Sigmoid colon (tissue), 7 donors: ENCODE measurements around the gene ZNF202. TPM values are rescaled to one million over a fixed set of nuclear protein-coding genes. Genes with fewer than 3 reads are reported as not detected.

Source experiments
- DNase-seq: peaks from one replicate; pipeline ENCODE4 v3.0.0-alpha.2; 2019
- H3K27ac ChIP-seq, 4 donors: fragments of 200-600 bp; sonication (generic); one replicate each; pipeline ENCODE4 v1.5.1; 2016 to 2019; ENCODE audit warnings: mild to moderate bottlenecking in 1 of 4
- H3K27me3 ChIP-seq, 3 donors: fragments of 200-600 bp; sonication (generic); one replicate each; pipeline ENCODE4 v1.5.1; 2019; ENCODE audit warnings: mild to moderate bottlenecking in 1 of 3
- H3K36me3 ChIP-seq, 4 donors: fragments of 200-600 bp; sonication (generic); one replicate each; pipeline ENCODE4 v1.5.1; 2016 to 2019
- H3K4me1 ChIP-seq, 4 donors: fragments of 200-600 bp; sonication (generic); one replicate each; pipeline ENCODE4 v1.5.1; 2017 to 2019
- H3K4me3 ChIP-seq, 4 donors: fragments of 200-600 bp; sonication (generic); one replicate each; pipeline ENCODE4 v1.5.1; 2017 to 2019; ENCODE audit warnings: mild to moderate bottlenecking in 2 of 4, moderate library complexity in 1 of 4
- H3K9me3 ChIP-seq, 4 donors: fragments of 200-600 bp in 3 of 4; sonication (generic) in 3 of 4; one replicate each; pipeline versions ENCODE4 v1.5.1 to v1.6.1; 2013 to 2019
- EP300 ChIP-seq, 4 donors: sonication (generic); formaldehyde crosslinking; IDR thresholded peaks; one replicate each; pipeline ENCODE4 v1.6.1; 2017; ENCODE audit warnings: antibody characterized with exemption in 4 of 4
- POLR2A ChIP-seq, 2 donors: fragments of 450-650 bp; IDR thresholded peaks; one replicate each; pipeline ENCODE4 v1.6.1; 2016; ENCODE audit warnings: antibody characterized with exemption in 2 of 2, mild to moderate bottlenecking in 2 of 2, moderate library complexity in 2 of 2
- POLR2AphosphoS5 ChIP-seq, 4 donors: sonication (generic); formaldehyde crosslinking; IDR thresholded peaks; one replicate each; pipeline ENCODE4 v1.6.1; 2017; ENCODE audit warnings: antibody characterized with exemption in 4 of 4
- WGBS, 2 donors: extraction: QIAGEN DNeasy Blood & Tissue Kit; methylation state at CpG; one replicate each; pipeline ENCODE4 v1.1.7; 2013; 5-methylcytosine and 5-hydroxymethylcytosine counted together
- intact Hi-C: fragments of 100-400 bp; cut with DNase I; formaldehyde crosslinking; loops from one replicate; pipeline ENCODE4 v1.15.1; 2023
- polyA plus RNA-seq, 3 donors: library from polyadenylated mRNA; stranded (reverse); fragments of 200-250 nt; gene quantifications; one replicate each; pipeline ENCODE4 v1.2.3, GENCODE V29; 2013
- total RNA-seq, 4 donors: library from RNA; depleted of rRNA; stranded (reverse); fragments of >200 nt; gene quantifications; one replicate each; pipeline ENCODE4 v1.1.0, GENCODE V29; 2016
- TF ChIP-seq, protein P1 (sequence below), 4 experiments: fragments of 450-650 bp in 3 of 4; fragments of 200-600 bp in 1 of 4; IDR thresholded peaks; one replicate each; pipeline ENCODE4 v1.5.1; 2016 to 2019; ENCODE audit warnings: antibody characterized with exemption in 4 of 4, mild to moderate bottlenecking in 3 of 4, moderate library complexity in 2 of 4
- donor health status: healthy with polysubstance abuse.
- donor health status: Bipolar disorder and iron deficiency.
- donor health status: healthy.

The ZNF202 gene
- total and polyA plus RNA-seq, 7 donors = 1.2 to 8.1 (median 6.3) TPM

DNA sequence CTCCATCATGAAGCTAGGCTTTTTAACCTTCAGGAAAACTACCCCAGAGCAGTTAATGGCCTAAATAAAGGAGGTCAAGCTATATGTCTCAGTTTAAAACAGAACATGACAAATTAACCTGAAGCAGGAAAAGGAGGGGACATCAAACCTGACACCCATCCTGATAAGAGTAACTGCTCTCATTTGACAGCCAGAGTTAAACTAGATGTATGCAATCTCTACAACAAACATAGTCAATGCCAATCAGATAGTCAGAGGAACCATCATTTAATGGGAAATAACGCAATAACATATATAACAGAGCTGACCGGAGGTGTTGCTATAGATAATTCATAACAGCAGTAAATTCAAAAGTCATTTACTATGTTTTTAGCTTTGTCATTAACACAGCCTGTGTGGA, 3.1 kb downstream of the ZNF202 start:
- H3K36me3 ChIP-seq = peaks cover 0 to 19% (median 0%) of the 10 kb centered on the region in 4 donors
- intact Hi-C loops = no loop called here
- H3K27me3 ChIP-seq = no peaks in the 10 kb centered on the region
- TF ChIP-seq POLR2A (IDR thresholded peaks at IDR 0.05) (no peak), POLR2AphosphoS5 (IDR thresholded peaks at IDR 0.05) (no peak), EP300 (IDR thresholded peaks at IDR 0.05) (no peak)
- TF ChIP-seq, protein P1, sequence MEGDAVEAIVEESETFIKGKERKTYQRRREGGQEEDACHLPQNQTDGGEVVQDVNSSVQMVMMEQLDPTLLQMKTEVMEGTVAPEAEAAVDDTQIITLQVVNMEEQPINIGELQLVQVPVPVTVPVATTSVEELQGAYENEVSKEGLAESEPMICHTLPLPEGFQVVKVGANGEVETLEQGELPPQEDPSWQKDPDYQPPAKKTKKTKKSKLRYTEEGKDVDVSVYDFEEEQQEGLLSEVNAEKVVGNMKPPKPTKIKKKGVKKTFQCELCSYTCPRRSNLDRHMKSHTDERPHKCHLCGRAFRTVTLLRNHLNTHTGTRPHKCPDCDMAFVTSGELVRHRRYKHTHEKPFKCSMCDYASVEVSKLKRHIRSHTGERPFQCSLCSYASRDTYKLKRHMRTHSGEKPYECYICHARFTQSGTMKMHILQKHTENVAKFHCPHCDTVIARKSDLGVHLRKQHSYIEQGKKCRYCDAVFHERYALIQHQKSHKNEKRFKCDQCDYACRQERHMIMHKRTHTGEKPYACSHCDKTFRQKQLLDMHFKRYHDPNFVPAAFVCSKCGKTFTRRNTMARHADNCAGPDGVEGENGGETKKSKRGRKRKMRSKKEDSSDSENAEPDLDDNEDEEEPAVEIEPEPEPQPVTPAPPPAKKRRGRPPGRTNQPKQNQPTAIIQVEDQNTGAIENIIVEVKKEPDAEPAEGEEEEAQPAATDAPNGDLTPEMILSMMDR (IDR thresholded peaks at IDR 0.05) = no peak
- no peak overlapping the region for H3K27ac ChIP-seq
- 1 to 49% methylated on average over 2 of the region's 2 CpGs for WGBS, 2 donors
- peaks cover 0 to 29% (median 20%) of the 10 kb centered on the region in 4 donors for H3K4me1 ChIP-seq
- H3K4me3 ChIP-seq = no peak overlapping the region
- DNase-seq = no peak
- no peaks in the 10 kb centered on the region for H3K9me3 ChIP-seq

DNA sequence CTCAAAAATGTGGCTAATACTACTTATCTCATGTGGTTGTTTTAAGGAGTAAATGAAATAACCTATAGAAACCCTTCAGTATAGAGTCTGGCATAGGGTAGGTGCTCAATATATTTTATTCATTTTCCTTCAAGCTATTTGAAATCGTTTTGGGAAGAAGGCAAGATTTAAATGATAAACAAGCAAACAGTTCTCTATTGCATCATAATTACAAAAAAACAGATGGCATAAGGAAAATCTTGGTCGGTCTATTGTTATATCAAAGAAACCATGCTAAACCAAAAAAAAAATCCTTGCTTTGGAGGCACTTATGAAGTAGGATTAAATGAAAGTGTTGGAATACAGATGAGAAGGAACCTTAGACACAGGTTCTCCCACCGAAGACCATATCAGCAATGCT, 4.7 kb downstream of the ZNF202 start:
- DNase-seq = no peak
- Histone ChIP-seq H3K27ac (no peak overlapping the region), H3K9me3 (no peaks in the 10 kb centered on the region), H3K4me3 (no peak overlapping the region), H3K36me3 (peaks cover 0 to 19% (median 0%) of the 10 kb centered on the region in 4 donors), H3K4me1 (peaks cover 0 to 19% (median 14%) of the 10 kb centered on the region in 4 donors), H3K27me3 (no peaks in the 10 kb centered on the region)
- intact Hi-C loops = no loop called here
- WGBS, 2 donors = 64 to 87% methylated on average over 3 of the region's 3 CpGs
- TF ChIP-seq EP300 (IDR thresholded peaks at IDR 0.05) = no peak
- no peak for TF ChIP-seq POLR2AphosphoS5 (IDR thresholded peaks at IDR 0.05)

DNA sequence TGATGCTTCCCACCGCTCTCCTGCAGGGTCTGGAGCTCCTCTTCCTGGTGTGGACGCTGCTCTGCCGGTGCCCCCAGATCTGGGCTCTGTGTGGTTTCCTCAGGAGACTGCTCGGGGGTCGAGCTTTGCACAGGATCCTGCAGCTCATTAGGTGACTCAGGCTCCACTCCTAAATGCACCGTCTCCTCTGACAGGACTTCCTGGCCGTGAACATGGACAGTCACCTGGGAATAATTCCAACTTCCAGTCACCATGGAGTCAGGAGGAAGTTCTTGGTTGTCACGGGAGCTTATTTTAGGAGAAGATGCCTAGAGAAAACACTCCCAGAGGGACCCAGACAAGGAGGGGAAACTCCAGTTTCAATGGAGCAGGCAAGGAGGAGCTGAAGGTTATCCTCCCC, 11.9 kb downstream of the ZNF202 start:
- TF ChIP-seq, protein P1 (IDR thresholded peaks at IDR 0.05) = no peak
- TF ChIP-seq EP300 (IDR thresholded peaks at IDR 0.05) (no peak), POLR2AphosphoS5 (IDR thresholded peaks at IDR 0.05) (no peak), POLR2A (IDR thresholded peaks at IDR 0.05) (no peak)
- no peaks in the 10 kb centered on the region for H3K27me3 ChIP-seq
- WGBS, 2 donors = 95 to 97% methylated on average over 8 of the region's 8 CpGs
- DNase-seq = no peak
- intact Hi-C loops = no loop called here
- H3K9me3 ChIP-seq = no peaks in the 10 kb centered on the region
- H3K4me1 ChIP-seq = no peaks in the 10 kb centered on the region
- H3K4me3 ChIP-seq = no peak overlapping the region
- no peak overlapping the region for H3K27ac ChIP-seq
- peaks cover 47 to 67% (median 53%) of the 10 kb centered on the region in 4 donors for H3K36me3 ChIP-seq

DNA sequence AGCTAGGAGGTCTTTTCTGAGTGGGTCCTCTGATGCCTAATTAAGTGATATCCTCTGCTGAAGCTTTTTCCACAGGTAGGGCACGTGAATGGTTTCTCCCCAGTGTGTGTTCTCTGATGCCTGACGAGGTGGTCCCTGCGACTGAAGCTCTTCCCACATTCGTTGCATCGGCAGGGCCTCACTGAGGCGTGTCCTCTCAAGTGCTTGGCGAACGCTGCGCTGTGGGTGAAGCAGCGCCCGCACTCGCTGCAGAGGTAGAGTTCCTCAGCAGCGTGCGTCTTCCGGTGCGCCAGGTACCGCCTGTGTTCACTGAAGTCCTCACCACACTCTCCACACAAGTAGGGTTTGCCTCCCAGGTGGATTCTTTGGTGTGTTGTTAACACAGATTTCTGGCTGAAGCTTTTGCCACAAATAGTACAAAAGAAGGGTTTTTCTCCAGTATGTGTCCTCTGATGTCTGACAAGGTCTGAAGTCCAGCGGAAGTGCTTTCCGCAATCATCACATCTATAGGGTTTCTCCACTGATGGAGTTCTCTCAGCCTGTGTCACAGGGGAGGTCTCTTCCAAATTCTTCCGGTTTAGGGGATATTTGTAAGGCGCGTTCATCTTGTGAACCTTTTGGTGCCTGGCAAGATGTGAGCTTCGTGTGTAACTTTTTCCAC, 15.3 kb downstream of the ZNF202 start:
- no peak for DNase-seq
- H3K36me3 ChIP-seq = peaks cover 47 to 71% (median 54%) of the 10 kb centered on the region in 4 donors
- H3K4me1 ChIP-seq = no peaks in the 10 kb centered on the region
- 98% methylated on average over 23 of the region's 23 CpGs for WGBS, 2 donors
- intact Hi-C loops = no loop called here
- H3K4me3 ChIP-seq = no peak overlapping the region
- H3K27ac ChIP-seq = no peak overlapping the region
- no peaks in the 10 kb centered on the region for H3K27me3 ChIP-seq
- TF ChIP-seq POLR2A (IDR thresholded peaks at IDR 0.05) = no peak
- TF ChIP-seq, protein P1 (IDR thresholded peaks at IDR 0.05) = no peak
- H3K9me3 ChIP-seq = no peaks in the 10 kb centered on the region

DNA sequence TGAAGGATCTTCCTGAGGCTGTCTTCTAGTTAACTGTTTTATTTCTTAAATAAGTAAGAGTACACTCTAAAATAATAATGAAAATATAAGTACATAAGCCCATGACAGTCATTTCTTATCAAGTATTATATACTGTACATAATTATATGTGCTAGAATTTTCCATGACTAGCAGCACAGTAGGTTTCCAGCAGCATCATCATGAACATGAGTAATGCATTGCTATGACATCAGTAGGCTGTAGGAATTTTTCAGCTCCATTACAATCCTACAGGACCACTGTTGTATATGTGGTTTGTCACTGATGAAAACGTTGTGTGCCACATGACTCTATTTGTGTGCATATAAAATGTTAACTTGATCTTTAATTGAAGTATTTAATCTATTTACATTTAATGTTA, 22.0 kb downstream of the ZNF202 start:
- TF ChIP-seq POLR2AphosphoS5 (IDR thresholded peaks at IDR 0.05) = no peak
- TF ChIP-seq, protein P1 (IDR thresholded peaks at IDR 0.05) = no peak
- no peaks in the 10 kb centered on the region for H3K4me1 ChIP-seq
- no peak overlapping the region for H3K27ac ChIP-seq
- DNase-seq = no peak
- H3K4me3 ChIP-seq = no peak overlapping the region
- intact Hi-C loops = no loop called here
- H3K9me3 ChIP-seq = no peaks in the 10 kb centered on the region
- H3K27me3 ChIP-seq = no peaks in the 10 kb centered on the region
- H3K36me3 ChIP-seq = peaks cover 0 to 4% (median under 1%) of the 10 kb centered on the region in 4 donors
- WGBS, 2 donors = 59 to 70% methylated on average over 1 of the region's 1 CpG
